Epithelial cell of esophagus (primary cell): ENCODE data around the gene PRRT1.
A peak's percentile ranks its signal among the peaks of the same experiment; 100 is the strongest.
"Not testable (repeated sequence)": the region's sequence is repeated elsewhere in the genome, so short reads cannot be mapped to it uniquely, and the experiment has no call there.

Experiments used
- DNase-seq: peaks from one replicate; pipeline ENCODE4 v3.0.0; 2010; ENCODE audit warnings: low read depth
- H3K4me3 ChIP-seq: 2 replicates; pipeline ENCODE4 v1.5.1; 2011; ENCODE audit warnings: mild to moderate bottlenecking, low read length, control low read depth
- CTCF ChIP-seq: IDR thresholded peaks from 2 replicates; pipeline ENCODE4 v1.5.1; 2011; ENCODE audit warnings: low read depth, mild to moderate bottlenecking, low read length, control low read depth, inconsistent platforms; ENCODE audit not compliant: insufficient read depth; ENCODE audit errors: missing control alignments

The PRRT1 gene

GRCh38 chr6:32187009-32187709 lies 35.4 kb upstream of the PRRT1 start:
- no peak overlapping the region for H3K4me3 ChIP-seq
- no peak for DNase-seq
- TF ChIP-seq CTCF, result no peak

- H3K4me3 ChIP-seq, DNase-seq: not testable (repeated sequence)
Observed at GRCh38 chr6:32186151-32186840, 34.6 kb upstream of the PRRT1 start.

GRCh38 chr6:32185681-32186131 lies 34.0 kb upstream of the PRRT1 start:
- H3K4me3 ChIP-seq, result not testable (repeated sequence)
- peak; percentile 85 for DNase-seq

- no peak within 1 kb of the TSS for H3K4me3 ChIP-seq
- TF ChIP-seq CTCF, result no peak
Observed at GRCh38 chr6:32184084-32184640, 32.4 kb upstream of the PRRT1 start, which contains the start of gene AGER. TSS of gene AGER (minus strand) at chr6:32184253. CDS start at chr6:32184222, 31 bp downstream.

GRCh38 chr6:32183483-32184083 lies 31.8 kb upstream of the PRRT1 start:
- DNase-seq, result no peak
- no peak for TF ChIP-seq CTCF
- H3K4me3 ChIP-seq, result no peak overlapping the region

More at GRCh38 chr6:32184084-32184640, 32.4 kb upstream of the PRRT1 start, which contains the start of gene AGER:
- DNase-seq, result no peak

GRCh38 chr6:32183030-32183429 lies 31.3 kb upstream of the PRRT1 start:
- no peak for TF ChIP-seq CTCF
- no peak overlapping the region for H3K4me3 ChIP-seq
- no peak for DNase-seq

GRCh38 chr6:32182555-32182981 lies 30.8 kb upstream of the PRRT1 start:
- no peak for DNase-seq
- TF ChIP-seq CTCF, result no peak

More at GRCh38 chr6:32182555-32182981, 30.8 kb upstream of the PRRT1 start:
- H3K4me3 ChIP-seq, result no peak overlapping the region
